Measurements from ENCODE around the gene CAPN10. TPM values are rescaled to one million over a fixed set of nuclear protein-coding genes. Genes with fewer than 3 reads are reported as not detected.

CAPN10 gene
- total RNA-seq, 1 experiment from 2014 or later, result 47.4 TPM

DNA sequence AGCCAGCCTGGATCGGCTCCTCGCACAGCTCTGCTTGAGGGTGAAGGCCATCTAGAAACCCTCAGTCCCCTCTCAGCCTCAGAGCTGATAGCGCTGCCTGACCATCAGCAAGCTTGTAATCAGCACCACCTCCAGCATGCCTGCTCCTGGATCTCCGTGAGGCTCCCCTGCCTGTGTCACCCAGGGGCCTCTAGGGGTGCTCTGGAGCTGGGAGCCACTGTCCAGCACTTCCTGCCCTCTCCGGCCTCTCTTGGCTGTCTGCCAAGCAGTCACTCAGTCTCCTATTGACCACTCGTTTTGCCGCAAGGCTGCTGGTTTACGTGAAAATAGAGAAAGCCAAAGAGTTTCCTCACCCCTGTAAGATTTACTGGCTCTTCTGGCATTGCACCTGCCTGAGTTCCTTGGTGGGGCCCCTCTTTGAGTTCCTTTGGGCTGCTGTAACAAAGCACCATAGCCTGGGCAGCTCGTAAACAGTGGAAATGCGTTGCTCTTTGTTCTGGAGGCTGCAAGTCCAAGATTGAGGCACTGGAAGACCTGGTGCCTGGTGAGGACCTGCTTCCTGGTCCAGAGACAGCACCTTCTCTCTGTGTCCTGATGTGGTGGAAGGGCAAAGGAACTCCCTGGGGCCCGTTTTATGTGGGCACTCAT lies 17.9 kb downstream of the CAPN10 start:
- Mint-ChIP-seq H3K4me3 (no peak overlapping the region), H3K9me3 (no peaks in the 10 kb centered on the region)

More for the DNA sequence above, 17.9 kb downstream of the CAPN10 start:
- no CpG with 5 or more reads among the region's 11 CpGs for WGBS (ENCODE audit: extremely low coverage, insufficient read length, low lambda C conversion rate)
- H3K4ac ChIP-seq (ENCODE audit: low read depth, low read length), result no peak overlapping the region
- H2BK120ac ChIP-seq (ENCODE audit: low read depth, low read length, poor library complexity, severe bottlenecking), result no peak overlapping the region
- H3K27me3 Mint-ChIP-seq (ENCODE audit: low read depth), result peaks cover 13% of the 10 kb centered on the region
- H3K9me3 ChIP-seq (ENCODE audit: control insufficient read depth, low read depth, low read length), result no peaks in the 10 kb centered on the region
- no peak overlapping the region for H4K91ac ChIP-seq (ENCODE audit: insufficient read length, low read depth, low read length)
- H3K4me1 Mint-ChIP-seq, result no peaks in the 10 kb centered on the region; a peak in 1 of 4 replicates
- peak; percentile 77 for DNase-seq
- no peak overlapping the region for H3K4me2 ChIP-seq (ENCODE audit: insufficient read depth, insufficient read length, low read length)
- H3K79me2 ChIP-seq (ENCODE audit: insufficient read depth, low read length), result no peaks in the 10 kb centered on the region
- peaks cover 0 to 7% (median 0%) of the 10 kb centered on the region in 3 experiments; a peak in 2 of 7 replicates for H3K36me3 Mint-ChIP-seq (ENCODE audit: insufficient read depth in 1 of 3, low read depth in 3 of 3)
- no peak overlapping the region for H2AK5ac ChIP-seq (ENCODE audit: insufficient read length, low read length)
- H3K9ac ChIP-seq (ENCODE audit: extremely low read depth, insufficient read length, low read length), result no peak overlapping the region
- H2BK15ac ChIP-seq (ENCODE audit: low read depth, low read length), result no peak overlapping the region
- no peak overlapping the region for H3K18ac ChIP-seq (ENCODE audit: insufficient read length, low read depth, low read length)
- H4K5ac ChIP-seq (ENCODE audit: insufficient read length, low read depth, low read length), result no peak overlapping the region
- H4K20me1 ChIP-seq (ENCODE audit: control insufficient read depth, insufficient read depth, insufficient read length), result no peaks in the 10 kb centered on the region
- H4K8ac ChIP-seq (replicated peaks; ENCODE audit: insufficient read length, low read depth, low read length), result no peak overlapping the region
- no peaks in the 10 kb centered on the region for H3K23me2 ChIP-seq (ENCODE audit: insufficient read length, low read depth, low read length, poor library complexity, severe bottlenecking)
- no peak overlapping the region for H3K56ac ChIP-seq (ENCODE audit: insufficient read length, low read depth, low read length)
- H3K14ac ChIP-seq (ENCODE audit: insufficient read depth, low read length), result no peak overlapping the region
- H2BK5ac ChIP-seq (ENCODE audit: insufficient read length, low read length), result no peak overlapping the region
- no peak overlapping the region for H3T11ph ChIP-seq (ENCODE audit: low read length)
- TF ChIP-seq, protein P1, sequence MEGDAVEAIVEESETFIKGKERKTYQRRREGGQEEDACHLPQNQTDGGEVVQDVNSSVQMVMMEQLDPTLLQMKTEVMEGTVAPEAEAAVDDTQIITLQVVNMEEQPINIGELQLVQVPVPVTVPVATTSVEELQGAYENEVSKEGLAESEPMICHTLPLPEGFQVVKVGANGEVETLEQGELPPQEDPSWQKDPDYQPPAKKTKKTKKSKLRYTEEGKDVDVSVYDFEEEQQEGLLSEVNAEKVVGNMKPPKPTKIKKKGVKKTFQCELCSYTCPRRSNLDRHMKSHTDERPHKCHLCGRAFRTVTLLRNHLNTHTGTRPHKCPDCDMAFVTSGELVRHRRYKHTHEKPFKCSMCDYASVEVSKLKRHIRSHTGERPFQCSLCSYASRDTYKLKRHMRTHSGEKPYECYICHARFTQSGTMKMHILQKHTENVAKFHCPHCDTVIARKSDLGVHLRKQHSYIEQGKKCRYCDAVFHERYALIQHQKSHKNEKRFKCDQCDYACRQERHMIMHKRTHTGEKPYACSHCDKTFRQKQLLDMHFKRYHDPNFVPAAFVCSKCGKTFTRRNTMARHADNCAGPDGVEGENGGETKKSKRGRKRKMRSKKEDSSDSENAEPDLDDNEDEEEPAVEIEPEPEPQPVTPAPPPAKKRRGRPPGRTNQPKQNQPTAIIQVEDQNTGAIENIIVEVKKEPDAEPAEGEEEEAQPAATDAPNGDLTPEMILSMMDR (conservative IDR thresholded peaks at IDR 0.05), result peak; percentile 76
- no peak overlapping the region for H2BK20ac ChIP-seq (ENCODE audit: low read depth, low read length, poor library complexity, severe bottlenecking)
- no peaks in the 10 kb centered on the region for H3K4me1 ChIP-seq (ENCODE audit: insufficient read depth, low read length)
- no peak overlapping the region; a peak in 1 of 7 replicates for H3K27ac Mint-ChIP-seq
- H3K79me1 ChIP-seq (ENCODE audit: insufficient read depth, low read depth, low read length, poor library complexity, severe bottlenecking), result no peaks in the 10 kb centered on the region
- no peak overlapping the region for H2AFZ ChIP-seq (ENCODE audit: low read length)
- no peak overlapping the region for H3K23ac ChIP-seq (ENCODE audit: insufficient read length, low read depth, low read length)
- no peak overlapping the region for H3K27ac ChIP-seq (ENCODE audit: insufficient read length, low read depth, low read length)
- H2BK12ac ChIP-seq (ENCODE audit: insufficient read length, low read depth, low read length), result no peak overlapping the region
- H3K27me3 ChIP-seq (ENCODE audit: insufficient read depth, low read length), result no peaks in the 10 kb centered on the region
